HG03520 (cell line): Measurements from ENCODE around the gene YWHAQ.
"Not testable (repeated sequence)": the region's sequence is repeated elsewhere in the genome, so short reads cannot be mapped to it uniquely, and the experiment has no call there.

Source experiments
- ATAC-seq: cut with Tn5 transposase; IDR thresholded peaks from one replicate; pipeline ENCODE4 v1.9.1; 2021; ENCODE audit warnings: mild to moderate bottlenecking, moderate library complexity; ENCODE audit not compliant: unreplicated experiment

Gene YWHAQ

DNA sequence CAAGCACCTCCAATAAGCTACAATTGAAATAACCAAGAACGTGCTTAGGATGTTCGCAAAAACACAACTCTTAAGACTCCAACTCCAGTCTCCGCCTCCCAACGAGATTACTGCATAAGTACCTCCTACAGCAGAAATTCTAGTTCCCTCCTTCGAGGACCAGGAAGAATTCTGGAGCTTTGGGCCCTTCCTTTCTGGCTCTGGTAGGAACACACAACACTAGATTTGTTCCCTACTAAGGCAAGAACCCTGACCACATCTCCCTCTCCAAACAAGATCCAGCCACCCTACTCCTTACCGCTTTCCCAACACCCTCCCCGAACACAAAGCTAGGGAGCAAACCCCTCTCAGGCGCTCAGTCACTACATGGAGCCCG, 75.9 kb downstream of the YWHAQ start:
- no peak for ATAC-seq

DNA sequence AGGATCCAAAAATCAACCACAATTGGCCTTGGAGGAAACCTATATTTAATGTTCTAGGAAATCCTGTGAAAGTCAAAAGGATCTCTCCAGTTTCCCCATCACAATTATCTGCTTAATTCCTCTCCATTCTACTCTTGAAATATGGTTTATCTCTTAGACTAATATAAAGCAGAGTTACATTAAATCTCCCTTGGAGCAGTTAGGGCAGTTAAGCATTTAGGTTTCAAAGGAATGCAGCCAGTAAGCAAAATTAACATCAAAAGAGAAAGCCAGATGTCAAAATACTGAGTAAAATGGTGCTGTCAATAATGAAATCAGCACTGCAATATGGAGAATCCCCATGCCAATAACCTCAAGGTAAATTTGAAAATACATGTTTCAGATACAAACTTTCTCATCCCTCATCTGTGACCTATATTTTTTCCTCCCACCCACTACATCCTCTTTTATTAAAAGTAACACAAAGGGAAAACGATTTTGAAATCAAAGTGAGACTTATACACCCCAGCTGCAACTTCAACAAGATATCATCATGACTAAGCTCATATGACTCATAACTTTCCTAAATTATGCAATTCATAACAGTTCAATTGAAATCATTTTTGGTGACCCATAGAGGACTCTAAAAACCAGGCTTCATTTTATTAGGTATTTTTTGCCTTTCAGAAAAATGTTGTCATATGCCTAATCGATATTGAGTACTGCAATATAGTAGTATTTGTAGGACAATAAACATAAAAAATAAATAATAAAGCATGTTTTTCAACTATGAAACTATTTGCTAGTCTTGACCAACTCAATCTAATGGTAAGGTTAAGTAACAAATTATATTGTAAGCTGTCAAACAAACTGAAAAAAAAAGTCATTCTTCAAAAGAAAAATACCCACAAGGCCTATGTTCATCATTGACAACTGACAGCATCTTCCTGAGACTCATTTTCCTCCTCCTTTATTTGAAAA, 78.3 kb downstream of the YWHAQ start:
- ATAC-seq, result no peak

DNA sequence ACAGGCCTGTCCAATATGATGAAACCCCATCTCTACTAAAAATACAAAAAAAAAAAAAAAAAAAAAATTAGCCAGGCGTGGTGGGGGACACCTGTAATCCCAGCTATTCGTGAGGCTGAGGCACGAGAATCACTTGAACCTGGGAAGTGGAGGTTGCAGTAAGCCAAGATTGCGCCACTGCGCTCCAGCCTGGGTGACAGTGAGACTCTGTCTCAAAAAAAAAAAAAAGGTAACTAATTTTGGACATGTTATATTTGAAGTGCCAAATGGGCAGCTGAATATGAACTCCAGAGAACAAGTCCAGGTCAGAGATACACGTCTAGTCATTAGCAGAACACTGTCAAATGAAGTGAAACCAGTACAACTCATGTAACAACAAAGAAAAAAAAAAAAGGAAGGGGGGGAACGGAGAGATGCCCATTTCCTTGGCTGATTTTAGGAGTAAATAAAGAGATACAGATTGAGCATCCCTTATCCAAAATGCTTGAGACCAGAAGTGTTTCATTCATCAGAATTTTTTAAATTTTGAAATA, 79.9 kb downstream of the YWHAQ start:
- ATAC-seq, result not testable (repeated sequence)

DNA sequence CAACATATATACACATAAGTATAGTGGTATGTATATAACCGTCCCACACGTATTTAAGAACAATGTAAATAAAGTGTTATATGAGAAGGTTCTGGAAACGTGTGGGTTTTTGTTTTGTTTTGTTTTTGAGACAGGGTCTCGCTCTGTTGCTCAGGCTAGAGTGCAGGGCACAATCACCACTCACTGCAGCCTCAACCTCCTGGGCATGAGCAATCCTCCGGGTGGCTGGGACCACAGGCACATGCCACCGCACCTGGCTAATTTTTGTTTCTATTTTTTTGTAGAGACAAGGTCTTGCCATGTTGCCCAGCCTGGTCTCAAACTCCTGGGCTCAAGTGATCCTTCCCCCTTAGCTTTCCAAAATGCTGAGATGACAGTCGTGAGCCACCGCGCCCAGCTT, 81.4 kb downstream of the YWHAQ start:
- no peak for ATAC-seq

DNA sequence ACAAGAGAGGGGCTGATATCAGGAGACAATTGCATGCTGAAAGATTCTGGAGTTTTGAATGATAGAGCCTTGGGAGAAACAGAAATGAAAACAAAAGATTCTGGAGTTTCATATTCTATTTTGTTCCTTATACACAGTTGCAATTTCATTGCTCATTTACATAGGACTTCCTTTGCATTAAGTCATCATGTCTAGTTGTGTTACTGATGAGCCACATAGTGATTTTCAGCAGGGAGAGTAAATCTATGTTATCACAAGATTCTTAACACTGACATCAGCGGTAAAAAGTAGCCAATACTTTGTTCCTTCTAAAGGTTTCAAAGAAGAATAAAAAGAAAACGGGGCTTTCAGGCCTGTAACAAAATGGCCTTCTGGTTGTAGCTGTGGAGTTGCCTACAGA, 82.3 kb downstream of the YWHAQ start:
- peak; percentile 41 for ATAC-seq

DNA sequence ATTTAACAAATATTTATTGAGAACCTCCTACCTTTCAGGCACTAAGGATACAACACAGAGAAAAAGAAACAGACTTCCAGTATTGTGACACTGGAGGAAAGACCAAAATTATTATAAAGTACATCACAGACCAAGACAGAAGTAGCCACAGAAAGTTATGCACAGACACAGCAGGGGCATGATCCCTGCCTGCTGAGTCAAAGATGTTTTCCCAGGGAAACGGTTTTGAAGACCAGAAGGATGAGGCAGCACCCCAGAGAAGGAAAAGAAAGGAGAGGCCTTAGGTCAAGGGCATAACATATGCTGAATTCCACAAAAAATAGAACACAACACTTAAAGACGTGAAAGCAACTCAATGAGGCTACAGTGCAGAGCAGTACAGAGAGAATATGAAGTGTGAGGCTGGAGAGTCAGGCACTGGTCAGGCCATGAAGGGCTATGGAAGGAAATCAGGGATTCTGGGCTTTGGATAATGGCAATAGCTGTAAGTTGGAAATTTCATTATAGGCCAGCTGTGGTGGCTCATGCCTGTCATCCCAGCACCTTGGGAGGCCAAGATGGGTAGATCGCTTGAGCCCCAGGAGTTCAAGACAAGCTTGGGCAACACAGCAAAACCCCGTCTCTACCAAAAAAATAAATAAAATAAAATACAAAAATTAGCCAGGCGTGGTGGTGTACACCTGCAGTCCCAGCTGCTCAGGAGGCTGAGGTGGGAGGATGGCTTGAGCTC, 83.4 kb downstream of the YWHAQ start:
- no peak for ATAC-seq

DNA sequence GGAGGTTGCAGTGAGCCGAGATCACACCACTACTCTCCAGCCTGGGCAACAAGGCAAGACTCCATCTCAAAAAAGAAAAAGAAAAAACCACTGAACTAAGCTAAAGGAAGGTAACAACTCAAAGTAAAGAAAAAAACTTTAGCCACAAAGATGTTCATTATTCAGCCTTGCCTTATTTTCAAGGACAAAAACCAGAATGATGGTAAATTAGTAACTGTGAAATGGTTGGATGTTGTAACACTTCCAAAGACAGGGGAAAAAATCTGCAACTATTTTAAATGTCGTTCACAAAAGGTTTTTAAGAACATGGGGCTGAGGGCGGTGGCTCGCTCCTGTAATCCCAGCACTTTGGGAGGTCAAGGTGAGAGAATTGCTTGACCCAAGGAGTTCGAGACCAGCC, 85.3 kb downstream of the YWHAQ start:
- ATAC-seq, result no peak

DNA sequence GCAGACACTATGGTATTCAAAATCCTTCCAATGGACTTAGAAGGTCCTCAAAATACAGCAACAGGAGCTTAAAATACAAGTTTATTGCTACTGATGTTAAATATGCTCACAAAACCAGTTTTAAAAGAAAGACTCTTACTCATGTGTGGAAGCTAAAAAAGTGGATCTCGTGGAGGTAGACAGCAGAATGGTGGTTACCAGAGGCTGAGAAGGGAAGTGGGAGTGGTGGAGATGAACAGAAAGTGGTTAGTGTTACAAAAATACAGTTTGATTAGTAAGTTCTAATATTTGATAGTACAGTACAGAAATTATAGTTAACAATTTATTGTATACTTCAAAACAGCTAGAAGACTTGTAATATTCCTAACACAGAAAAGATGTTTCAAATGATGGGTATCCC, 87.2 kb downstream of the YWHAQ start:
- ATAC-seq, result no peak

DNA sequence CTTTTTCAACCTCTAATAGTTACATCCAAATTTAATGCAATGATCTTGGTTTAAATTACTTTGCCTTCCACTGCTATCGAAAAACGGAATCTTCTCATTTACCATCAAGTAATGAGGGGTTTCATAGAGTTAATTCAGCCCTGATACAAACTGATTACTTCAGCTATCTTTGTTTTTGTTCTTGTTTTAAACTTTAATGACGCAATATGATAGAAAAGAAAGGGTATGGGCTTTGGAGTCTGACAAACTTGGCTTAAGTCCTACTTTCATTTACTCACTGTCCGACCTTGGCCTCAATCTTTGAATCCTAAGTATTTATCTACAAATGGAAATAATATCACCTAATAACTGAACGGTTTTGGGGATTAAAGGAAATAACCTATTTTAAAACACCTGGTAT, 91.3 kb downstream of the YWHAQ start:
- no peak for ATAC-seq

DNA sequence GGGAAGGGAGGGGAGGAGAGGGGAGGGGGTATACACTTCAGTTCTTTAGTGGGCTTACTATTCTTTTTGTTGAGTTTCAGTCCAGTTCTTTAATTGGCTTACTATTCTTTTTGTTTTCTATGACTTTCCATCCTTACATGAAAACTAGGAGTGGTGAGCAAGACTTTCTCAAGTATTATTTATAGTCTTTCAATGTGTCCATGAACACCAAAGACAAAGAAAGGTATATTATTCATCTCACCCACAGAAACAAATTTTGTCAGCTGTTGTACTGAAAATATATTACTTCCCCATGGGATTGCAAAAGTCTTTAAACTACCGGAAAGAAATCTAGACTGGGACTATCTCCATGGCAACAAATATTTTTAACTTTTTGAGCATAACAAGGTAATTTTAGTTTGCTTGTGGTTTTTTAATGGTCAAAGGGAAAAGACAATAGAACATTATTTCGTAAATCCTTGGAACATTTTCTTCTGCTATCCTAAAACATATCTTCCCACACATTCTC, 92.7 kb downstream of the YWHAQ start:
- ATAC-seq, result no peak

DNA sequence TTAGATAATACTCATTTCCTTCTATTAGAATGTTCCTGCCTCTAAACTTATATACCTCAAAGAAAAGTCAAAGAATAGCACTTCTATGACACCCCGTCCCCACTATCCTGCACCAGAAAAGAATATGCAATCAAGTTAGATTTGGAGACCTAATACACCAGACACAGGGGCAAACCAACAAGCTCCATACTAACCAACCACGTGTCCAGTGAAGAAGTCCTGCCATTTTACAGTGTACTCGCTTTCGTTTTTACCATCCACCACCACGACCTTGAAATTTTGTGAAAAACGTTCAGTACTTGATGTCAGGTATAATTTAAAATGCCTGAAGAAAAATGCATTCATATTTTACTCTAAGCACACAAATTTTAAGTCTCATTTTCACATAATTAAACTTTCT, 94.3 kb downstream of the YWHAQ start:
- no peak for ATAC-seq

DNA sequence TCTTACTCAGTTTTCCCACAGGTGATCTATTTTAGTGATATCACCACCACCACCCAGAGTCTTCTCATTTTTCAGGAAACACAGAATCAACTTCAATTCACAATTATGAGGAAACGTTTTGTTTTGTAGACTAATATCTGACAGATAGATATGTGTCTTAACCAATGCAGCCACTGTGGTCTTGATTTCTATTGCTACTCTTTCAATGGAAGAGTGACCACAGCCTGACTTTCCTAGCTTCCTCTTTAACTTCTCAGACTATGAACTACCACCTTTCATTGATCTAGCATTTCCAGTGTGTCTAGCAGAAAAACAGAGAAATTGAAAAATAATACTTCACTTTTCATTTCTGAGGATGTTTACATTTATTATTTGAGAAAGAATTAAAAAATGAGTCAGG, 95.6 kb downstream of the YWHAQ start:
- ATAC-seq, result no peak
